Pancreas (tissue), 10 donors: Measurements from ENCODE around the gene GAS2. TPM values are rescaled to one million over a fixed set of nuclear protein-coding genes. Genes with fewer than 3 reads are reported as not detected.

Experiments
- ATAC-seq, 4 donors: fragments of 200-7000 bp; cut with Tn5 transposase; one replicate each; pipeline versions ENCODE4 v1.8.0 to v1.9.1; 2020; ENCODE audit warnings: mild to moderate bottlenecking in 4 of 4, moderate library complexity in 4 of 4
- DNase-seq, 6 donors: peaks; one replicate each; pipeline ENCODE4 v3.0.0-alpha.2; 2020
- FAIRE-seq: peaks from 2 replicates; lab custom pipeline; 2012; peaks lifted over from hg19 to GRCh38; lab: Jason Lieb, UNC
- H3K27ac ChIP-seq, 4 donors: fragments of 200-600 bp; sonication (generic); 1 replicate in 3 of 4; 2 replicates in 1 of 4; pipeline versions ENCODE4 v1.5.0 to v1.8.0; 2020
- H3K27me3 ChIP-seq, 4 donors: fragments of 200-600 bp; one replicate each; pipeline ENCODE4 v1.8.0; 2021
- H3K36me3 ChIP-seq, 3 donors: fragments of 200-600 bp; sonication (generic) in 1 of 3; one replicate each; pipeline versions ENCODE4 v1.5.0 to v1.8.0; 2020 to 2021
- H3K4me1 ChIP-seq, 3 donors: fragments of 200-600 bp; one replicate each; pipeline ENCODE4 v1.8.0; 2021
- H3K4me3 ChIP-seq, 4 donors: fragments of 200-600 bp; sonication (generic) in 2 of 4; one replicate each; pipeline versions ENCODE4 v1.5.0 to v1.8.0; 2020 to 2021
- H3K9me3 ChIP-seq, 4 donors: fragments of 200-600 bp; one replicate each; pipeline ENCODE4 v1.8.0; 2021
- CTCF ChIP-seq, 4 donors: fragments of 200-600 bp; sonication (generic) in 3 of 4; IDR thresholded peaks; one replicate each; pipeline versions ENCODE4 v1.5.0 to v1.8.0; 2021; ENCODE audit warnings: antibody characterized with exemption in 4 of 4
- WGBS, 2 donors: extraction: QIAGEN DNeasy Blood & Tissue Kit; methylation state at CpG; one replicate each; pipeline ENCODE4 v1.1.7; 2013; 5-methylcytosine and 5-hydroxymethylcytosine counted together
- intact Hi-C, 3 donors: fragments of 100-400 bp; cut with DNase I; formaldehyde crosslinking; loops; one replicate each; pipeline versions ENCODE4 v1.11.1 to v1.14.2; 2022
- polyA plus RNA-seq, 2 donors: library from polyadenylated mRNA; stranded (reverse); fragments of 200-250 nt; gene quantifications; one replicate each; pipeline ENCODE4 v1.2.3, GENCODE V29; 2013
- total RNA-seq, 6 donors: library from RNA; stranded (reverse); fragmentation: NEBNext Ultra II Directional in 4 of 6; extraction: Animal tissue kit (Norgen Biotek cat#: 25700) in 4 of 6; gene quantifications; one replicate each; pipeline versions ENCODE4 v1.2.1 to v1.2.4, GENCODE V29; 2021 to 2023
- donor health status: healthy with polysubstance abuse.
- donor health status: DM: no; HTN: no; CAD: no; lungs with moderate emphysema.
- donor health status: DM: no; HTN: no; CAD: no.
- donor health status: control.
- donor health status: control.
- donor health status: Bipolar disorder and iron deficiency.
- donor health status: DM: yes; HTN: yes; CAD: no.
- donor health status: DM: no; HTN: no; CAD: no.
- donor health status: DM: no; HTN: no; CAD: no.
- donor health status: DM: yes; HTN: yes; CAD: no.

The GAS2 gene
- total and polyA plus RNA-seq, 8 donors, result 4.1 to 13.4 (median 11.2) TPM

- no peaks in the 10 kb centered on the region for H3K9me3 ChIP-seq
- no peaks in the 10 kb centered on the region for H3K27me3 ChIP-seq
- ATAC-seq (no peak), DNase-seq (no peak), FAIRE-seq (no peak)
- no peak for TF ChIP-seq CTCF (IDR thresholded peaks at IDR 0.05)
- intact Hi-C loops, result no loop called here
- no peaks in the 10 kb centered on the region for H3K36me3 ChIP-seq
- no peaks in the 10 kb centered on the region for H3K4me1 ChIP-seq
- no peak overlapping the region for H3K27ac ChIP-seq
- WGBS, 2 donors, result 87 to 94% methylated on average over 5 of the region's 5 CpGs
- H3K4me3 ChIP-seq, result no peak overlapping the region
These were observed 113.4 kb downstream of the GAS2 start for GRCh38 chr11:22779850-22780249.

- no peak for FAIRE-seq
- no peaks in the 10 kb centered on the region for H3K36me3 ChIP-seq
- TF ChIP-seq CTCF (IDR thresholded peaks at IDR 0.05), result no peak
- no peaks in the 10 kb centered on the region for H3K27me3 ChIP-seq
- H3K4me3 ChIP-seq, result no peak overlapping the region
- WGBS, 2 donors, result 63 to 66% methylated on average over 3 of the region's 3 CpGs
- no peak overlapping the region for H3K27ac ChIP-seq
- no peak for DNase-seq
- no peaks in the 10 kb centered on the region for H3K4me1 ChIP-seq
- intact Hi-C loops, result no loop called here
- H3K9me3 ChIP-seq, result no peaks in the 10 kb centered on the region
- peak in 2 of 4 donors; percentile 51 to 65 for ATAC-seq
These were observed 114.7 kb downstream of the GAS2 start for GRCh38 chr11:22780952-22781593.

- DNase-seq, result no peak
- no peaks in the 10 kb centered on the region for H3K36me3 ChIP-seq
- H3K4me1 ChIP-seq, result no peaks in the 10 kb centered on the region
- no peaks in the 10 kb centered on the region for H3K27me3 ChIP-seq
- intact Hi-C loops, result loop anchor here in 1 of 3 donors (5.0 kb wide), 1 partner anchor 458 kb away; no protein-coding TSS in a partner anchor
- TF ChIP-seq CTCF (IDR thresholded peaks at IDR 0.05), result no peak
- peak in 3 of 4 donors; percentile 54 to 81 (median 61) for ATAC-seq
- no peak overlapping the region for H3K4me3 ChIP-seq
- H3K27ac ChIP-seq, result no peak overlapping the region
- H3K9me3 ChIP-seq, result no peaks in the 10 kb centered on the region
- FAIRE-seq, result no peak
These were observed 118.8 kb downstream of the GAS2 start for GRCh38 chr11:22785251-22785650.

- no peak for TF ChIP-seq CTCF (IDR thresholded peaks at IDR 0.05)
- DNase-seq (no peak), FAIRE-seq (no peak), ATAC-seq (no peak)
- H3K27ac ChIP-seq, result no peak overlapping the region
- no peaks in the 10 kb centered on the region for H3K9me3 ChIP-seq
- intact Hi-C loops, result loop anchor here in 1 of 3 donors (5.0 kb wide), 1 partner anchor 459 kb away; no protein-coding TSS in a partner anchor
- H3K27me3 ChIP-seq, result no peaks in the 10 kb centered on the region
- no peaks in the 10 kb centered on the region for H3K36me3 ChIP-seq
- H3K4me3 ChIP-seq, result no peak overlapping the region
- H3K4me1 ChIP-seq, result no peaks in the 10 kb centered on the region
- 77 to 82% methylated on average over 3 of the region's 3 CpGs for WGBS, 2 donors
These were observed 120.1 kb downstream of the GAS2 start for GRCh38 chr11:22786475-22786874.

GRCh38 chr11:22787055-22787454, 120.6 kb downstream of the GAS2 start:
- DNase-seq (no peak), FAIRE-seq (no peak), ATAC-seq (peak in 1 of 4 donors; percentile 44)
- WGBS, 2 donors, result 50 to 65% methylated on average over 2 of the region's 2 CpGs
- Histone ChIP-seq H3K27me3 (no peaks in the 10 kb centered on the region), H3K27ac (no peak overlapping the region), H3K36me3 (no peaks in the 10 kb centered on the region), H3K4me3 (no peak overlapping the region), H3K4me1 (no peaks in the 10 kb centered on the region), H3K9me3 (no peaks in the 10 kb centered on the region)
- TF ChIP-seq CTCF (IDR thresholded peaks at IDR 0.05), result no peak
- intact Hi-C loops, result loop anchor here in 1 of 3 donors (5.0 kb wide), 1 partner anchor 460 kb away; no protein-coding TSS in a partner anchor
